A549 treated with dexamethasone at 1 μM for 4 hours (cell line): Measurements from ENCODE around the gene C3orf38. TPM values are rescaled to one million over a fixed set of nuclear protein-coding genes. Genes with fewer than 3 reads are reported as not detected.

Experiments
- total RNA-seq: library from RNA; stranded (reverse); fragments of 200-300 nt; extraction: Qiagen RNA extraction; gene quantifications from 5 replicates; pipeline ENCODE4 v1.2.3, GENCODE V29; 2022

The C3orf38 gene
- 18.6 to 20.9 TPM (median 20.5 TPM) in 5 replicates for total RNA-seq

GRCh38 chr3:88149509-88150362 is at the start of gene C3orf38:
TSS of gene C3orf38 (plus strand) at chr3:88149959. CDS start at chr3:88150053, 94 bp downstream.

Other genes starting within 250 kb of the C3orf38 start
- 29.5 to 45.3 TPM (median 39.1 TPM) in 5 replicates for gene CGGBP1, start 91.0 kb upstream of the C3orf38 start, total RNA-seq
- 3.6 to 4.8 TPM (median 4.1 TPM) in 5 replicates for gene ZNF654, start 90.7 kb upstream of the C3orf38 start, total RNA-seq